ENCODE measurements around the gene SFXN1. TPM values are rescaled to one million over a fixed set of nuclear protein-coding genes. Genes with fewer than 3 reads are reported as not detected.

The SFXN1 gene
- total and polyA plus RNA-seq, 9 of the 15 experiments (the other 6 are each of a cell fraction or from before 2014, with no cell fraction given) = 31.8 to 261 (median 113) TPM

DNA sequence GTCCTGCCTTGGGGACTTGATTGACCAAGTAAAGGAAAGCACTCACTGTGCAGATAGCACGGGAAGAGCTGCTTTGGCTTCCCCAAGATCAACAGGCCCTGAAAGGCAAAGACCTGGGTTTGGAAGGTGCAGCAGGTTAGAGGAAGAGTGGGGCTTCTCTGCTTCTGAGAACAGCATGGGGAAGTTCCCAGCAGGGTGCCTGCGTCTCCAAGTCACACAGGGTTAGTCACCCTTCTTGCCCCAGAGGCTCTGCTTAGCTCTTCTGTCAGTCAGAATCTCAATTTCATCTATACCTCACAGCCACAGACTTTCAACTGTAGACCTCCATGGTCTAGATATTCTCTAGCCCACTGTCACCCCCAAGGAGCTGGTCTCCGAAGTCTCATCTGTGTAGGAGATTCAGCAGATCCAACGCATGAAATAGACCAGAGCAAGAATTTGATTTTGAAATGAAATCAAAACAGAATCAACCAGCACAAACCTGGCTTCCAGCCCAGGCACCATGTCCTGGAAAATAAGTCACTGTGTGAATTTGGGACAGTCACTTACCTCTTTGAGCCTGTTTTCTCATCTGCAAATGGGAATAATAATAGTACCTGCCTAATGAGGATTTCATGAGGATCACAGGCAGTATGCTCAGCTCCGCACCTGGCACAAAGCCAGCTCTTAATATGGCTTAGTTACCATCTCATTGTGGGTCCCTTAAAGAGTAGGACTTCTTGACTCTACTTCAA, 64.0 kb downstream of the SFXN1 start:
- in situ Hi-C loops (cut with MboI) = no loop called here
- TF ChIP-seq XRCC4 (IDR thresholded peaks at IDR 0.05; ENCODE audit: extremely low read depth, insufficient read depth, insufficient read length) (no peak), NFIX (CRISPR knock-in tag; IDR thresholded peaks at IDR 0.05; ENCODE audit: low read depth) (0 out of 2 replicates have a peak, but pooled peaks have one; percentile 12), NFIC (IDR thresholded peaks at IDR 0.05) (peak; percentile 88)
- ATAC-seq (peak; percentile 43; the same call in 2 of the 3 replicates), DNase-seq (ENCODE audit: extremely low read depth in 1 of 4, low spot score in 3 of 4) (no peak), FAIRE-seq (no peak)
- BruUV-seq (replicated peaks) = no TSS peak
- Histone ChIP-seq H3K9ac (ENCODE audit: insufficient read depth in 1 of 2, low read depth in 2 of 2, low read length in 2 of 2) (no peak overlapping the region), H3K4me3 (no peak overlapping the region), H3K79me2 (ENCODE audit: control insufficient read depth, insufficient read depth, low read length) (no peaks in the 10 kb centered on the region), H3K9me1 (ENCODE audit: control insufficient read depth, insufficient read depth, low read length) (peaks cover 3% of the 10 kb centered on the region), H4K20me1 (replicated peaks; ENCODE audit: control insufficient read depth, insufficient read depth, low read length) (peaks cover 10% of the 10 kb centered on the region; the same call in 1 of the 2 replicates), H3K27me3 (ENCODE audit: control insufficient read depth in 2 of 2, insufficient read depth in 2 of 2, low read length in 2 of 2) (peaks cover 12 to 46% of the 10 kb centered on the region in 2 experiments), H3K9me3 (replicated peaks; ENCODE audit: control insufficient read depth, insufficient read depth, low read depth, low read length) (no peaks in the 10 kb centered on the region), H3K4me1 (replicated peaks in 1 of 2; ENCODE audit: control insufficient read depth in 2 of 2, insufficient read depth in 2 of 2, low read length in 2 of 2) (peaks cover 0 to 7% of the 10 kb centered on the region in 2 experiments; a peak in 2 of 5 replicates), H3K27ac (ENCODE audit: extremely low read depth, low read depth, low read length) (no peak overlapping the region), H3K4me2 (ENCODE audit: insufficient read depth, low read length) (no peak overlapping the region), H3K36me3 (ENCODE audit: control insufficient read depth, insufficient read depth, low read length) (no peaks in the 10 kb centered on the region), H2AFZ (ENCODE audit: low read depth, low read length) (no peak overlapping the region)
- 0% methylated on average over 5 of the region's 5 CpGs for WGBS (ENCODE audit: insufficient coverage, low coverage, missing lambda C conversion rate)
- ChIA-PET POLR2A (interaction anchor here (0.7 to 1.0 kb wide), 3 partner anchors 15 to 1228 kb away, joined by 3 read pairs; no protein-coding TSS in a partner anchor), CTCF (ENCODE audit: low intra/inter-chr PET ratio) (no interaction called here)
- intact Hi-C loops (cut with micrococcal nuclease) = no loop called here

DNA sequence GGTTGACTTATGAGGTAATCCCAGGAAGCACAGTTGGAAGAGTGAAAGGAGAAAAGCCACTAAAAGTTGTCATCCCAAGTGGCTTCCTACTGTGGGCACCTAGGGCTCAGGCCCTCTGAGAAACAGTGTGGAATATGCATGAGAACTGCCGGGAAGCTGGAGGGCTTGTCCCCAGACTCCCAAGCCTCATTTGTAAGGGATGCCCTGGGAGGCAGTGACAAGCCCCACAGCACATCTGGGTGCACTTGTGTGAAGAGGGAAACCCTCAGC, 64.5 kb downstream of the SFXN1 start:
- Histone ChIP-seq H3K4me3 (no peak overlapping the region), H3K9me1 (ENCODE audit: control insufficient read depth, insufficient read depth, low read length) (peaks cover 3% of the 10 kb centered on the region), H3K9ac (ENCODE audit: insufficient read depth in 1 of 2, low read depth in 2 of 2, low read length in 2 of 2) (no peak overlapping the region), H2AFZ (ENCODE audit: low read depth, low read length) (no peak overlapping the region), H3K4me2 (ENCODE audit: insufficient read depth, low read length) (no peak overlapping the region), H3K27me3 (ENCODE audit: control insufficient read depth in 2 of 2, insufficient read depth in 2 of 2, low read length in 2 of 2) (peaks cover 13 to 51% of the 10 kb centered on the region in 2 experiments), H3K36me3 (ENCODE audit: control insufficient read depth, insufficient read depth, low read length) (no peaks in the 10 kb centered on the region), H3K4me1 (replicated peaks in 1 of 2; ENCODE audit: control insufficient read depth in 2 of 2, insufficient read depth in 2 of 2, low read length in 2 of 2) (peaks cover 0 to 7% of the 10 kb centered on the region in 2 experiments; a peak in 2 of 5 replicates), H3K79me2 (ENCODE audit: control insufficient read depth, insufficient read depth, low read length) (no peaks in the 10 kb centered on the region), H3K9me3 (replicated peaks; ENCODE audit: control insufficient read depth, insufficient read depth, low read depth, low read length) (no peaks in the 10 kb centered on the region), H4K20me1 (replicated peaks; ENCODE audit: control insufficient read depth, insufficient read depth, low read length) (peaks cover 10% of the 10 kb centered on the region; the same call in 1 of the 2 replicates), H3K27ac (ENCODE audit: extremely low read depth, low read depth, low read length) (no peak overlapping the region)
- no peak for DNase-seq (ENCODE audit: extremely low read depth in 1 of 4, low spot score in 3 of 4)
- no peak for FAIRE-seq
- in situ Hi-C loops (cut with MboI) (no loop called here), intact Hi-C loops (cut with micrococcal nuclease) (no loop called here)
- BruUV-seq (replicated peaks) = no TSS peak
- TF ChIP-seq, protein P1, sequence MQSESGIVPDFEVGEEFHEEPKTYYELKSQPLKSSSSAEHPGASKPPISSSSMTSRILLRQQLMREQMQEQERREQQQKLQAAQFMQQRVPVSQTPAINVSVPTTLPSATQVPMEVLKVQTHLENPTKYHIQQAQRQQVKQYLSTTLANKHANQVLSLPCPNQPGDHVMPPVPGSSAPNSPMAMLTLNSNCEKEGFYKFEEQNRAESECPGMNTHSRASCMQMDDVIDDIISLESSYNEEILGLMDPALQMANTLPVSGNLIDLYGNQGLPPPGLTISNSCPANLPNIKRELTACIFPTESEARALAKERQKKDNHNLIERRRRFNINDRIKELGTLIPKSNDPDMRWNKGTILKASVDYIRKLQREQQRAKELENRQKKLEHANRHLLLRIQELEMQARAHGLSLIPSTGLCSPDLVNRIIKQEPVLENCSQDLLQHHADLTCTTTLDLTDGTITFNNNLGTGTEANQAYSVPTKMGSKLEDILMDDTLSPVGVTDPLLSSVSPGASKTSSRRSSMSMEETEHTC (IDR thresholded peaks at IDR 0.05) = no peak
- TF ChIP-seq SMARCE1 (IDR thresholded peaks at IDR 0.05) (no peak), ZNF121 (CRISPR knock-in tag; conservative IDR thresholded peaks at IDR 0.05) (no peak)
- TF ChIP-seq, protein P2, sequence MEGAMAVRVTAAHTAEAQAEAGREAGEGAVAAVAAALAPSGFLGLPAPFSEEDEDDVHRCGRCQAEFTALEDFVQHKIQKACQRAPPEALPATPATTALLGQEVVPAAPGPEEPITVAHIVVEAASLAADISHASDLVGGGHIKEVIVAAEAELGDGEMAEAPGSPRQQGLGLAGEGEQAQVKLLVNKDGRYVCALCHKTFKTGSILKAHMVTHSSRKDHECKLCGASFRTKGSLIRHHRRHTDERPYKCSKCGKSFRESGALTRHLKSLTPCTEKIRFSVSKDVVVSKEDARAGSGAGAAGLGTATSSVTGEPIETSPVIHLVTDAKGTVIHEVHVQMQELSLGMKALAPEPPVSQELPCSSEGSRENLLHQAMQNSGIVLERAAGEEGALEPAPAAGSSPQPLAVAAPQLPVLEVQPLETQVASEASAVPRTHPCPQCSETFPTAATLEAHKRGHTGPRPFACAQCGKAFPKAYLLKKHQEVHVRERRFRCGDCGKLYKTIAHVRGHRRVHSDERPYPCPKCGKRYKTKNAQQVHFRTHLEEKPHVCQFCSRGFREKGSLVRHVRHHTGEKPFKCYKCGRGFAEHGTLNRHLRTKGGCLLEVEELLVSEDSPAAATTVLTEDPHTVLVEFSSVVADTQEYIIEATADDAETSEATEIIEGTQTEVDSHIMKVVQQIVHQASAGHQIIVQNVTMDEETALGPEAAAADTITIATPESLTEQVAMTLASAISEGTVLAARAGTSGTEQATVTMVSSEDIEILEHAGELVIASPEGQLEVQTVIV (CRISPR knock-in tag; IDR thresholded peaks at IDR 0.05; ENCODE audit: borderline replicate concordance) = no peak
- POLR2A ChIA-PET = no interaction called here
- CTCF ChIA-PET (ENCODE audit: low intra/inter-chr PET ratio) = no interaction called here
- ATAC-seq = no peak
- WGBS (ENCODE audit: insufficient coverage, low coverage, missing lambda C conversion rate) = 0% methylated on average over 1 of the region's 1 CpG

Measured in K562 (cell line).